C4-2B (cell line): ENCODE data around the gene EDC3.

Experiments used
- CTCF ChIP-seq: fragments of 450-650 bp; conservative IDR thresholded peaks from 2 replicates; pipeline ENCODE4 v1.5.1; 2017; ENCODE audit warnings: mild to moderate bottlenecking
- ZFX ChIP-seq: fragments of 450-650 bp; IDR thresholded peaks from 2 replicates; pipeline ENCODE4 v1.6.1; 2017

- TF ChIP-seq CTCF (no peak), ZFX (no peak)
Observed at GRCh38 chr15:74608786-74609185, 87.0 kb downstream of the EDC3 start.
